GM18498 (cell line): ENCODE measurements around the gene PPFIBP1.

Source experiments
- ATAC-seq: cut with Tn5 transposase; IDR thresholded peaks from one replicate; pipeline ENCODE4 v1.9.1; 2021; ENCODE audit warnings: mild to moderate bottlenecking, moderate library complexity; ENCODE audit not compliant: unreplicated experiment

The PPFIBP1 gene

GRCh38 chr12:27511723-27512045 is 12.3 kb upstream of the PPFIBP1 start:
- ATAC-seq = no peak

- ATAC-seq = no peak
Observed at GRCh38 chr12:27513155-27513824, 10.7 kb upstream of the PPFIBP1 start.

GRCh38 chr12:27515671-27516070 is 8.3 kb upstream of the PPFIBP1 start:
- no peak for ATAC-seq

- ATAC-seq = no peak
Observed at GRCh38 chr12:27516625-27517024, 7.4 kb upstream of the PPFIBP1 start.

- ATAC-seq = no peak
Observed at GRCh38 chr12:27517546-27517945, 6.5 kb upstream of the PPFIBP1 start.

- no peak for ATAC-seq
Observed at GRCh38 chr12:27517961-27518665, 5.9 kb upstream of the PPFIBP1 start.

- no peak for ATAC-seq
Observed at GRCh38 chr12:27521066-27521465, 2.9 kb upstream of the PPFIBP1 start.

- ATAC-seq = no peak
Observed at GRCh38 chr12:27521981-27522380, 2.0 kb upstream of the PPFIBP1 start.

- ATAC-seq = peak; percentile 4
Observed at GRCh38 chr12:27523305-27523641, 733 bp upstream of the PPFIBP1 start.

GRCh38 chr12:27524494-27524835 is 459 bp downstream of the PPFIBP1 start:
- ATAC-seq = no peak

- ATAC-seq = no peak
Observed at GRCh38 chr12:27524839-27525753, 1.1 kb downstream of the PPFIBP1 start.

- no peak for ATAC-seq
Observed at GRCh38 chr12:27527512-27527911, 3.5 kb downstream of the PPFIBP1 start.

GRCh38 chr12:27528788-27529187 is 4.8 kb downstream of the PPFIBP1 start:
- ATAC-seq = no peak

GRCh38 chr12:27530157-27530922 is 6.3 kb downstream of the PPFIBP1 start:
- ATAC-seq = no peak

GRCh38 chr12:27531896-27532295 is 7.9 kb downstream of the PPFIBP1 start:
- no peak for ATAC-seq

- ATAC-seq = peak; percentile 56
Observed at GRCh38 chr12:27534060-27534764, 10.2 kb downstream of the PPFIBP1 start.

GRCh38 chr12:27534765-27535161 is 10.8 kb downstream of the PPFIBP1 start:
- peak; percentile 16 for ATAC-seq

GRCh38 chr12:27535318-27535717 is 11.3 kb downstream of the PPFIBP1 start:
- no peak for ATAC-seq

GRCh38 chr12:27537855-27538675 is 14.1 kb downstream of the PPFIBP1 start:
- ATAC-seq = no peak

- ATAC-seq = no peak
Observed at GRCh38 chr12:27539191-27539631, 15.2 kb downstream of the PPFIBP1 start.
